SIG-M5 (cell line): ENCODE measurements around the gene DIS3L2.

Experiments used
- DNase-seq: peaks from one replicate; lab custom pipeline; 2025; lab: John Stamatoyannopoulos, UW

The DIS3L2 gene

DNA sequence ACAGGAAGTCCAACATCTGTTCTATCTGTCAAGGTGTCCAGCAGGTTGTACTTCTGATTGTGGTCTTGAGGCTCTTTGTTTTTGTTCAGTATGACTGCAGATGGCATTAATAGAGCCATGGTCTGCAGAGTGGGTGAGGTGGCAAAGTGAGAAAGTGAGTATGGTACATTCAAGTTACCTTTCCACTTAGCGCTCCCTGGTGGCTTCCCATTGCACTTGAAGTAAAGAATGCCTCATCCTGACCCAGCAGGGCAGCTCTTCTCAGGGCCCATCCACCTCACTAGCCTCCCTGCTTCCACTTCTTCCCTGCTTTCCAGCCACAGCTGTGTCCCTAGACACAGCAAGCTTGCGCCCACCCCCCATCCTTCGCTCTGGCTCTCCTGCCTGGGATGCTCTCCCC, 269.0 kb downstream of the DIS3L2 start:
- DNase-seq = no peak

DNA sequence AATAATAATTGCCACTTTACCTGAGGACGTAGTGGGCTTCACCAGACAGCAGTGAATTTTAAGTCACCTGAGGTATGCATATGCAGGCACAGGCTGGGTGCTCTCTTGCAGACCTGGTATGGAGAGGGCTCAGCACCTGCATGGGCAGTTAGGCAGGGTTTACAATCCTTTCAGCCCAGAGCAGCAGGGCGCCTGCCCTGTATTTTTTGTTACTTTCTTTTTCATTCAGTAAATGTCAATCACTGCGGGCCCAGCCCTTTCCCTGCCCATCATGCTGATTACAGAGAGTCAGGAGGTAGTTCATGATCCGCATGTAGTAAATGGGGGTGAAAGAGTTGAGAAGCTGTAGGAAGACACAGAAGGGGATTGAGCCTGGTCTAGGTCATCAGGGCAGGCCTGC, 270.0 kb downstream of the DIS3L2 start:
- DNase-seq = no peak

DNA sequence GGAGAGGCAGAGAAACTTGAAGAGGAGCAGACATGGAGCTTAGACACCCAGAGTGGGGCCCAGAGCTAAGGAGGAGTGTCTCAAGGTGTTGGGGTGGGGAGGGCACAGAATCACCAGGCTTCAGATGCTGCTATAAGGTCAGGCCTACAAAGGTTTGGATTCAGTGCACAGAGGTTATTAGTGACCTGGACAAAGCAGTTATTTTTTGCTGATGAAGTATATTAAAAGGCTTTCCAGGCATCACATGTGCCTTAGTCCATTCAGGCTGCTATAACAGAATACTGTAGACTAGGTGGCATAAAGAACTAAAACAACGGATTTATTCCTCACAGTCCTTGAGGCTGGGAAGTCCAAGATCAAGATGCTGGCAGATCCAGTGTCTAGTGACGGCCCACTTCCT, 271.4 kb downstream of the DIS3L2 start:
- no peak for DNase-seq

DNA sequence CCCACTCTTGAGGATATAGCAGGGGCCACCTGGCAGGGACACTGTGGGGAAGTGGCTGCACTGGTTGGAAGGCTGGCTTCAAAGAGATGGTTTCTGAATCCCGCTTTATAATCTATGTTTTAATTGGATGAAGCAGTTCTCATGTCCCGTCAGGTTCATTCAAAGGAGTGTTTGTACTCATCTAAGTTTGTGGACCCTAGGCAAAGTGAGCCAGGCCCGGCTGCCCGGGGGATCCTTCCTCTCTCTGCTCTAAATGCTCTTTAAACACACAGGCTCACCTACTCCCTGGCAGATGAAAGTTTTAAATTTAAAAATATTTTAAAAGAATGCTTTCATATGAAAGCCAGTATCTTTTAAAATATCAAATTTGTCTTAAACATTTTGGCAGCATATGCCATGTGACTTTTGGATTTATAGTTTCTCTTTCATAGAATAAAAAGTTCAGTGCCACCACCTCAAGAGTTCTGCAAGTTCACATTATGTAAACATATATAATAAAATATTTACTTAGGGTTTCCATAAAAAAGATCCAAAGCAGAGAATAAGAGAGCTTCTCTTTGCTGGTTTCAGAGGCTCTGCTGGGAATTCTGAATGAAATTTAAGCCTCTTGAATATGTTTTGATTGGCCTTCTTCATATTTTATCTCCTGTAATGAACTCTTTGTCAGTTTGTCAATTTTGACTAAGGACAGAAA, 273.6 kb downstream of the DIS3L2 start:
- DNase-seq = no peak

DNA sequence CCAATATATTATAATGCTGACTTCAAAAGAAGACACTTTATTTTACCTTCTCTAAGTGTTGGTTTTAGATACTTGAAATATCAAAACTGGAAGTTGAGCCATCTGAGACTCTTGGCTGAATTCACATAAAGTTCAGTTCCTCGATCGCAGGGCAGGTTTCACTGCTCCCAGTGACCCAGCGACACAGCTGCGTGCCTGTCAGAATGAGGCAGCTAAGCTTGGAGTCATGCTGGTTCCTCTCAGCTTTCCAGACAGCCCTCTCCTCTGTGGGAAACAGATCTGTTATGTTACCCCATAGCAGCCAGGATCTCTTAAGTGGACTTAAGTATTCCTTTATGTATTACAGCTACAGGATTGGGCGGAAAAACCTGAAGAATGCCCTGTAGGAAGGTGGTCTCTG, 274.2 kb downstream of the DIS3L2 start:
- no peak for DNase-seq

DNA sequence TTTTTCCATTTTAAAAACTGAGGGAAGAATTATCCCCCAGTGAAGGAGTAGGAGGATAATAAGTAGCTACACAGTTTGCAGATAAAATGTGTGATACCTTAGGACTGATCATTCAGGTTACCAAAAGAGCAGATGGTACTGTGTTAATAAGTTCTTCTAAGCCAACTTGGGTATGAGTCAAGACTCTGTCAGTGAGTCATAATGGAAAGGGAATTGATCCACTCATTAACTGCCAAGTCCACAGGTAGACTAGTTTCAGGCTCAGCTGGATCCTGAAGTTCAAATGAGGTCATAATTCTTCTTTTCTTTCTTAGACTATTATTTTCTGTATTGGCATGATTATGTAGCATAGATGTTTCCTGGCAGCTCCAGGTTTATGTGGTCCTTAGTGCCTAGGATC, 274.7 kb downstream of the DIS3L2 start:
- DNase-seq = no peak

DNA sequence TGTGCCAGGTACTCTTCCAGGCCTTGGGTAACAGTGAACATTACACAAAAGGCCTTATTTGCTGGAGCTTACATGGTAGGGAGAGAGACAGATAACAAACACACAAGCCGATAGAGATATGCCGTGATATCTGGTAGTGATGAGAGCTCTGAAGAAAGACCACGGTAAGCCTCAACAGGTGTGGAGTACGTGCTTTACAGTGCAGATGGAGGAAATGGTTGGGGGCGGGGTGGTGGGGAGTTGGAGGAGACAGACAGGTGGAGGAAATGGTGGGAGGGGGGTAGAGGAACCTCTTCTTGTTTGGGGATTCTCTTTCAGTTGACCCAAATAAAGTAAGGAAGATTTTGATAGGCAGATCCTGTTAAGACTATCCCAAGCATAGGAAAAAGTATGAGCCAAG, 276.0 kb downstream of the DIS3L2 start:
- no peak for DNase-seq

DNA sequence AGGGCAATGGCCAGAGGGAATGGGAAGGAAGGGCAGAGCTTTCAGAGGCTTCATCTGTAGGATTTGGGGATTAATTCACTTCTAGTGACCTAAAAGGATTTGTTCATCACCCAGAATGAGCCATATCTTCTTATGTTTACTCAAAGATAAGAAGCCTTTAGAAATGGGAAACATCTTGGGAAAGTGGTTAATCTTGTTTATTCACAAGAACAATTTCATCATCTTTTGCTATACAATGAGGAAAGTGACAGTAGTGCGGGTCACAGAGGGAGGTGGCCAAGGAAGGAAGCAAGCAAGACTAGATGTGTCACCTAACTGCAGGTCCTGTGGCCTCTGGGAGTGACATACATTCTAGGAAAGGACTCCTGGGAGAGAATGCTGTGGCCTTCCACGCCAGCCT, 276.6 kb downstream of the DIS3L2 start:
- DNase-seq = no peak

DNA sequence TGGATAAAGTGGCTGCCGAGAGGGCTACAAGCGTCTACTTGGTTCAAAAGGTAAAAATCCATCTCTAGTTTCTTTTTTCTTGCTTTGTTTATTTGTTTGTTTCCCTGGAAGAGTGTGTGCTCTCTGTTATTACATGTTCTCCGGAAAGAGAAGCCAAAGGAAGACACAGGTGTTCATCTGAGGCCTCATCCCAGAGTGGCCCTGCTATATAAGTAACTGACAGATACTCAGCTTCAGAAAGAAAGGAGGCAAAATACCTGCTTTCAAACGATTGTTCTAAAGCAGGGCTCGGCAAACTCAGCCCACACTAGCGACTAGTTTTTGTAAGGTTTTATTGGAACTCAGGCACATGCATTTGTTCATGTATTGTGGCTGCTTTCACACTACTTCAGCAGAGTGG, 277.1 kb downstream of the DIS3L2 start:
- no peak for DNase-seq

DNA sequence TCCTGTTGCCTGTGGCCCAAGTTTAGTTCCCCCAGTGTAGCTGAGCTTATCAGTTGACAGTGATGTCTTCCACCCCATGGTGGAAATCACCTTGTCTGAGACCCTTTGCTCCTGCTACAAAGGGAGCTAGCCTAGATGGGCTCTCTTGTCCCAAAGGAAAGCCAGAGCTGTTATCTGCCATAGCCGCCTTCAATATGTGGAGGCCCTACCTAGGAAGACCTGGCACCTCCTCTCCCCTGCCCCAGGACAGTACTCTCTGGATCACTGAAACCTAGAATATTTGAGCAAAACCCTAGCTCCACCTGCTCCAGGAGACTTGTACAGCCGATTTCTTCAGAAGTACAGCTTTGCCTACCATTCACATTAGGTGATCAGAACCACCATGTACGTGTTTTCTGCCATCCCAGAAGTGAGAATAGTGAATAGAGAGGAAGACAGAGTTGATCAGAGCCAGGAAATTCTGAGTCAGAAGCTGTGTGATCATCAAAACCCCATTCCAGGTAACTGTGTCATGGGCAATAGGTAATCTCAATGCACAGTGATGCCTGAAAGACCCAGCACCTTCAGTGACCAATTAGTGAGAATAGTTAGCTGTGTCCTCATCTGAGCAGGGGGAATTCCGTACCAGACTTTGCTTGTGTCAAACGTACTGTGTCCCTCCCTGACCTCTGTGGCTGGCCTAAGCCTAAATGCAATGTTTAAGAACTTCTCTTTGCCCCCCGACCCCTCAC, 278.6 kb downstream of the DIS3L2 start:
- DNase-seq = no peak

DNA sequence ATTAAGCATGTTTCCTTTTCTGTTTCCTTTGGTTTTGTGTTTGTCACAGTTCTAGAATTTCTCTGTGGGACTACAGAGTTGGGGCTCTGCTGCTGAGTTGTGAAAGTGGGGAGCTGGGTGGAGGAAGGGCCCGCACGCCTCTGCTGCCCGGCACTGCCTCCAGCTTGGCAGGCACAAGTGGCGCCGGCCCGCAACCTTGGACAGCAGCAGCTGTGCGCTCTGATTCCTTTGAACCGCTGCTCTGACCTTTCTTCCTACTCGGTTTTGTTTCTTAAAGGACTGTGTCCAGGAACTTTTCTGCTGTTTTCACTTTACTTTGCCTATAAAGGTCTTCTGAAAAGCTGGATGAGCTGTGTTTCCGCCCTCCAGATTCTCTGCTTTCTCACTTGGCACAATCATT, 279.4 kb downstream of the DIS3L2 start:
- no peak for DNase-seq

DNA sequence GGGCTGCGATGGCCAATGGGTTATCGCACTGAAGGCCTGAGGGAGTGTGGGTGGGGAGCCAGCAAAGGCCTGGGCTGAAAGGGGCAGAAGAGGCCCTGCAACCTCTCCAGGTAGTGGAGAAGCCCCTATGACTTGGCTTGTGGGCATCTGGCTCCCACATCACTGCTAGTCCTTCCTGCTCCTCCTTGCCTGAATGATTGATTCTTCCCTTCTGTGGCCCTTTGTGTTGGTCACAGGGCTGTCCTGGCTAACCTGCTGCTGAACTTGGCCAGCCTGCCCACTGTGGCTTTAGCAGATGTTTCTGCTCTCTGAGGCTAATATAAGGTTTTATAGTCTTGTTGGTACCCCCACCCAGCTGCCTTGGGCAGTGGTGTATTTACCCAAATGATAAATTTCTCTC, 280.8 kb downstream of the DIS3L2 start:
- DNase-seq = no peak

DNA sequence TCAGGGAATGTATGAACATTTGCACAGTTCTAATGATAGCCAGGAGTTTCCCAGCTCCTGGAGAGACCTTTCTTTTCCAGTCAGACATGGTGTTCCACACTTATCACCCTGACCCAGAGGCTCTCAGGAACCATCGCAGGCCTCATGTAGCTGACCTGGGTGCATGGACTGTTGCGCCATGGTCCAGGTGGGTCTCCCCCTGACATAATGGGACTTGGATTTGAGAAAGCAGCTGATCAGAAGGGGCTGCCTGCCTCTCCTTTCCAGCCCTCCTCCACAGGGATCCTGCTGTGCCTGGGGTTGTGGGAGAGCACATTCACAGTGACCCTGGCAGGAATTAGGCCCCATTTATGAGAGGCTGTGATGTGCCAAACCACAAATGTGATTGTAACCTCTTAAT, 283.6 kb downstream of the DIS3L2 start:
- no peak for DNase-seq

DNA sequence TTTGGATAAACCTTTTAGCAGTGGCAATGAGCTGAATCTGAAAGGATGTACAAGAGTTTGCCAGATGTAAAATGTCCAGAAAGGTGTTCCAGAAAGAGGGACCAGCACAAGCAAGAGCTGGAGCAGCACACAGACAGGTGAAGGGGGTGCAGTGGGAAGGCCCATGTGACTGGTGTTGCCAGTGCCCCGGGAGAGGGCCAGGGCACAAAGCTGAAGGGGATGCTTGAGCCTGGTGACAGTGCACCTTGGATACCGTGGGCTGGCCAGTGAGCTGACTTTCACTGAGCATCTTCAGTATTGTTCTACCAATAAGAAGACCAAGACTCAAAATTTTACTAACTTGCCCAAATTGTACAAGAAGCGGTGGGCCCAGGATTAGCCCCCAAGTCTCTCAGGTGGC, 284.7 kb downstream of the DIS3L2 start:
- DNase-seq = no peak

DNA sequence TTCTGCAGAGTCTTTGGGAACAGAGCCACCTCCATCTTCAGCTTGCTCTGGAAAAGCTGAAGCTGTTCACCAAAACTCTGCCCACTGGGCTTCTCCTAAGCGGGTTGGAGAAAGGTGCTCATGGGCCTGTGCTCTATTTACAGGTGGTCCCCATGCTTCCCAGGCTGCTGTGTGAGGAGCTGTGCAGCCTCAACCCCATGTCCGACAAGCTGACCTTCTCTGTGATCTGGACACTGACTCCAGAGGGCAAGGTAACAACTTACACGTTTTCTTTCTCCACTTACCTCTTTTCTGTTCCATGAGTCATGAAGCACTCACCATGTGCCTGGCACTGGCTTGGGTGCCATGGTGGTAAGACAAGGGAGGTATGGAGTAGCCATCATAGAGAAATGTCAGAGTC, 287.6 kb downstream of the DIS3L2 start:
- no peak for DNase-seq

DNA sequence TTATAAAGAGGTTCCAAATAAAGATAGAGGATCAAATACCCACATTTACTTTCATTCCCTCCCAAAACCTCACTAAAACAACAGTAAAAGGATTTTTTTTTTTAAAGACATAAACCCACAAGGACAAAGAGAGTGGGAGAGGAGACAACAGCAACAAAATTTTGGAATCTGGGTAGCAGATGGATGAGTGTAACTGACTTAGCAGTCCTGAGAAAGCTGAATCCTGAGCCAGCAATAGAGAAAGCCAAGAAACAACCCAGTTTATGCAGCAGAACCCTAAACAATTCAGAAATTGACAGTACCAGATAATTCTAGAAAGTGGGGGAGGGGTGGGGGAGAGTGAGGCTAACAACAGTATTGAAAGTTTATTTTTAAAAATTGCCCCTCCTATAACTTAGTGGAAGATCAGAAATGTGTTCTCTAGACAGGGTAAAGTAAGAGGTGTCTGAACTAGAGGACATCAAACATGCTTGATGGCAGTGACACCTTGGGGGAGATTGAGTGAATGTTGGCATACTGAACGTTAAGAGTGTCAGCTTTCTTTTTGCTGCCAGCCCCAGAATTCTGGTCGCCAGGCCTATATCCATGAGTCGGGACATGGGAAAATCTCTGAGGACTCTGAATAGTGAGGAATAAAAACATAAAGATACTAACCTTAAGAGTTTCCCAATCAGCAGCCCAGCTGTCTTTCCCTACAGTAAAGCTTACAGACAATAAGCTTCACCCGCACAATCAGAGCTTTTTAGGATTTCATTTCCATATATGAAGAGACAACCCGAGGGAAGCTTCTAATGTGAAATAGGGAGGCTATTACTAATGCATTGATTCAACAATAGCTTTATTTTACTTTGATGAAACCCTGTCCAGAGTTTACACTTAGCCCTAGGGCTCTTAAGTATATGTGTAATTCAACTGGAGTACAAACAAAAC, 289.0 kb downstream of the DIS3L2 start:
- DNase-seq = no peak

DNA sequence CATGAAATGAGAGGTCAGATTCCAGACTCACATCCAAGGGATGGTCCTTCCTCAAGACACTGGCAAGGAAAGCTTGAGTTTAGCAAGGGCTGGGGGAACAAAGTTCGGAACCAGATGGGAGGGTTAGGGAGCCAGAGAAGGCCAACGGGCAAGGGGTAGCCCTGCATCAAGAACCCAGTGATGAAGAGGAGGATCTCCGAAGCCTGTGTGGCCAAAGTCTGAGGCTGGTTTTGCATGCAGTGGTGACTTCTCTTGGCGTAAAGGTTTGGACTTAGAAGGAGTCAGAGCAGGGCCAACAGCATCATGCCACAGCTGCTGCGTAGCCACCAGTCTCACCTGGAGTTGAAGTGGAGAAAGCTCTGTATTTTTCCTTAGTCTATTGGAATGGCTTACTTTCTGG, 293.5 kb downstream of the DIS3L2 start:
- no peak for DNase-seq

DNA sequence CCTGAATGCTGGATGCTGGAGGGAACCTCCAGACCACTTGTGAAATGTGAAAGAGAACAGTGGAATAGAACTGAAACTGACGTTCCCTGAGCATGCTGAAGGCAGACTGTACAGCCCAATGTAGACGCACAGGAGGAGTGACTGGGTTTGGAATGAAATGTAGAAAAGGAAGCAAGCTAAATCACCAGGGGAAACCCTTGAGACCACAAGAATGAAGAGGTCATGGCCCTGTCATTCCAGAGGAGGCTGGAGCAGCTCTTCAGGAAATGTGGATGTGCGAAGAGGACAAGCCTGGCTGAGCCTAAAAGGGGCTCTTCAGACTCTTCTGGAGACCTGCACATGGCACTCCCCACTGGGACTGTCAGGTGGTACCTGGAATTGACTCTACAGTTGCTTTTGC, 298.6 kb downstream of the DIS3L2 start:
- DNase-seq = no peak

DNA sequence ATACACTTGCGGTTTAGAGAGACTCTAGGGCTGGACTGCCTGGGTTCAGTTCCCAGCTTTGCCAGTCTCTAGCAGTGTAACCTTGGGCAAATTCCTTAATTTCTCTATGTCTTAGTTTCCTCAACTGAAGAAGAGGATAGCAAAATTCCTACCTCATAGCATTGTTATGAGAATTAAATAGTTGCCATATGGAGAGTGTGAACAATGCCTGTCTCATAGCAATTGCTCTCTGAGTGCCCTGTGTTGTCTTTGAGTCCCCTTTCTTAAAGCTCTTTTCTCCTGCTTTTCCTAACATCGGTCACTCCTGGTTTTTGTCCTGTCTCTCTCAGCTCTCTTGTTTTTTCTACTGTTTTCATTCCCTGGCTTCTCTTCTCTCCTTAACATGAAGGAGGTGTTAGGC, 300.3 kb downstream of the DIS3L2 start:
- DNase-seq = no peak

DNA sequence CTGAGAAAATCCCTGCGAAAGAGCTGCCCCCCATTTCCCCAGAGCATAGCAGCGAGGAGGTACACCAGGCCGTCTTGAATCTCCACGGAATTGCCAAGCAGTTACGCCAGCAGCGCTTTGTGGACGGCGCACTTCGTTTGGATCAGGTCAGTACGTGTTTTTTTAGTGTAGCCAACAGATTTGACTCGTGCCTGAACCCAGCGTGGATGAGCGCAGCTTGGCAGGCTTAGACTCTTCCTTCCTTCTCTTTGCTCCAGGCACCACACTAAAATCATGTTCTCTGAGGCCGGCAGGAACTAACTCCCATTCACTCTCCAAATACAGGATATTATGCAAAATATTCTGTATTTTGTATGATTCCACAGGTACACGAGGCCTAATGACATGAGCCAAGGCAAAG, 301.8 kb downstream of the DIS3L2 start:
- no peak for DNase-seq

DNA sequence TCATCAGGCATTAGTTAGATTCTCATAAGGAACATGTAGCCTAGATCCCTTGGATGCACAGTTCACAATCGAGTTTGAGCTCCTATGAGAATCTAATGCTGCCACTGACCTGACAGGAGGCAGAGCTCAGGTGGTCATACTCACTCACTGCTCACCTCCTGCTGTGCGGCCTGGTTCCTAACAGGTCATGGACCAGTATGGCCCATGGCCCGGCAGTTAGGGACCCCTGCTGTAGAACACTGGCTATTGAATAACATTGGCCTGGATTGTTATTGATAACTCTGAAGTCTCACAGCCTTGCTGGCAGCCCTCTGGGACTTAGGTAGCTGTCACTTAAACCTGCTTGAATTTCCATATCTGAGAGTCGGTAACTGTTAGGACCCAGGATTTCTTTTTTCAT, 302.6 kb downstream of the DIS3L2 start:
- no peak for DNase-seq

DNA sequence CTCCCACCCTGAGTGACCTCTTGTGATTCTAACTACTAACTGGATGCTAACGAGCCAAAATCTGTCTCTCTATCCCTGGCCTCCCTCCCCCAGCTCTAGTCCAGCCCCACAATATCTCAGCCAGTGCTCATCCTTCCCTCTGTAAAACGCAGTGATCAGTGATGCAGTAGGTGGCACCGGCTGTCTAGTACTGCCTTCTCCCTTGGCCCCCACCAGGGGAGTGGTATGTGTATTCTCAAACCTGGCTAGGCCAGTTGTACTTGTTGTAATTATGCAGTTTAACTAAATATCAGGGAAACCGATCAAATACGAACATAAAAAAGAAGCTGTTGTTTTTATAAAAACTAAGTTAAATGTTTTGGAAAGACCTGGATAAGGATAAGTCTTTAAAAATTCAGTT, 303.8 kb downstream of the DIS3L2 start:
- DNase-seq = no peak

DNA sequence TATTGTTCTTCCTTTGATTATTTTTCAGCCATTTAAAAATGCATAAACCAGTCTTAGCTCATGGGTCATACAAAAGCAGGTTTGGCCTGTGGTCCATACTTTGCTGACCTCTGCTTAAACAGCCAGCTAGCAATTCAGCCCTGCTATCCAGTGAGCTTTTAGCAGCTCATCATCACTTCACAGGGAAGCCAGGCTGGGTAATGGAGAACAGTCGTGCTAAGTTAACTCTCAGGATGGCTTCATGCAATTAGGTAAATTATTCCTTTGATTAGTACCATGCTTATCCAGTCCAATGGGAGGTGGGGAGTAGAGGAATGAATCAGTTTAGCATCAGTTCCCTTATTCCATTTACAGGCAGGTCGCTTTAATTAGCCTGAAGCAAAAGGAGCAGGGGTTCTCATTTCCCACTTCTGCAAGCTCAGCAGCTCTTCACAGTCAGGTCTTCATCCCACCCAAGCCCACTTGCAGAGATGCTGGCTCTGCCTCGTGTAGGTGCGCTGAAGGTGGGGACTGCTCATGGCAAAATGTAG, 307.2 kb downstream of the DIS3L2 start:
- DNase-seq = no peak
